ENCODE results near the gene LEMD2. TPM values are rescaled to one million over a fixed set of nuclear protein-coding genes. Genes with fewer than 3 reads are reported as not detected.
"Not testable (repeated sequence)": the region's sequence is repeated elsewhere in the genome, so short reads cannot be mapped to it uniquely, and the experiment has no call there.

LEMD2 gene
- total RNA-seq, 1 experiment from 2014 or later, result 91.8 TPM

DNA sequence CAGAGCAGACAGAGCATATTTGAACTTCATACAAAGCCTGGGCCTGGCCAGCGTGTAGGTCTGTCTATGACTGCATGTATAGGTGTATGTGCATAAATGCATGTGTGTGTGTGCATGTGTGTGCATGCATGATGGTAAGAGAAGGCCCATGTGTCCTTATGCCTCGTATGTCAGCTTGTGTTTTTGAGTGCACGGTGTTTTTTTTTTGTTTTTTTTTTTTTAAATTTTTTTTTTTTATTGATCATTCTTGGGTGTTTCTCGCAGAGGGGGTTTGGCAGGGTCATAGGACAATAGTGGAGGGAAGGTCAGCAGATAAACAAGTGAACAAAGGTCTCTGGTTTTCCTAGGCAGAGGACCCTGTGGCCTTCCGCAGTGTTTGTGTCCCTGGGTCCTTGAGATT is 42.8 kb upstream of the LEMD2 start:
- not testable (repeated sequence) for H2BK20ac ChIP-seq (ENCODE audit: low read depth, low read length, poor library complexity, severe bottlenecking); H3T11ph ChIP-seq (ENCODE audit: low read length); DNase-seq; H2BK15ac ChIP-seq (ENCODE audit: low read depth, low read length); H3K18ac ChIP-seq (ENCODE audit: insufficient read length, low read depth, low read length); H3K79me1 ChIP-seq (ENCODE audit: insufficient read depth, low read depth, low read length, poor library complexity, severe bottlenecking); H4K5ac ChIP-seq (ENCODE audit: insufficient read length, low read depth, low read length); H3K4me1 ChIP-seq (ENCODE audit: insufficient read depth, low read length); H3K4ac ChIP-seq (ENCODE audit: low read depth, low read length); H2BK5ac ChIP-seq (ENCODE audit: insufficient read length, low read length); H3K9me3 ChIP-seq (ENCODE audit: control insufficient read depth, low read depth, low read length); H2BK12ac ChIP-seq (ENCODE audit: insufficient read length, low read depth, low read length); H3K9ac ChIP-seq (ENCODE audit: extremely low read depth, insufficient read length, low read length); H3K23ac ChIP-seq (ENCODE audit: insufficient read length, low read depth, low read length); H2AFZ ChIP-seq (ENCODE audit: low read length); H4K91ac ChIP-seq (ENCODE audit: insufficient read length, low read depth, low read length); H2AK5ac ChIP-seq (ENCODE audit: insufficient read length, low read length); H3K56ac ChIP-seq (ENCODE audit: insufficient read length, low read depth, low read length); H3K27ac ChIP-seq (ENCODE audit: insufficient read length, low read depth, low read length); H2BK120ac ChIP-seq (ENCODE audit: low read depth, low read length, poor library complexity, severe bottlenecking); H3K27me3 ChIP-seq (ENCODE audit: insufficient read depth, low read length); H4K8ac ChIP-seq (replicated peaks; ENCODE audit: insufficient read length, low read depth, low read length); H3K4me2 ChIP-seq (ENCODE audit: insufficient read depth, insufficient read length, low read length); H3K23me2 ChIP-seq (ENCODE audit: insufficient read length, low read depth, low read length, poor library complexity, severe bottlenecking); H3K27ac Mint-ChIP-seq; H4K20me1 ChIP-seq (ENCODE audit: control insufficient read depth, insufficient read depth, insufficient read length); H3K14ac ChIP-seq (ENCODE audit: insufficient read depth, low read length); H3K4me3 Mint-ChIP-seq; H3K79me2 ChIP-seq (ENCODE audit: insufficient read depth, low read length)
- Mint-ChIP-seq H3K36me3 (ENCODE audit: insufficient read depth in 1 of 3, low read depth in 3 of 3) (peaks cover 7 to 11% (median 10%) of the 10 kb centered on the region in 3 experiments), H3K9me3 (peaks cover 12 to 15% of the 10 kb centered on the region in 2 experiments), H3K27me3 (ENCODE audit: low read depth) (peaks cover 18% of the 10 kb centered on the region), H3K4me1 (peaks cover 38 to 39% of the 10 kb centered on the region in 2 experiments)
- WGBS (ENCODE audit: extremely low coverage, insufficient read length, low lambda C conversion rate), result no CpG with 5 or more reads among the region's 5 CpGs
